AG09309 (cell line): ENCODE data around the gene MLLT10.

ENCODE experiments used
- DNase-seq: peaks from one replicate; pipeline ENCODE4 v3.0.0-alpha.2; 2010; ENCODE audit warnings: low read depth
- H3K4me3 ChIP-seq: 2 replicates; pipeline ENCODE4 v1.5.1; 2011; ENCODE audit warnings: mild to moderate bottlenecking, low read depth, low read length, moderate library complexity; ENCODE audit not compliant: control insufficient read depth
- TF ChIP-seq, protein P1 (sequence below): IDR thresholded peaks from 2 replicates; pipeline ENCODE4 v1.5.1; 2011; ENCODE audit warnings: mild to moderate bottlenecking, low read depth, low read length, inconsistent platforms; ENCODE audit not compliant: insufficient read depth, control insufficient read depth; ENCODE audit errors: missing control alignments

The MLLT10 gene

DNA sequence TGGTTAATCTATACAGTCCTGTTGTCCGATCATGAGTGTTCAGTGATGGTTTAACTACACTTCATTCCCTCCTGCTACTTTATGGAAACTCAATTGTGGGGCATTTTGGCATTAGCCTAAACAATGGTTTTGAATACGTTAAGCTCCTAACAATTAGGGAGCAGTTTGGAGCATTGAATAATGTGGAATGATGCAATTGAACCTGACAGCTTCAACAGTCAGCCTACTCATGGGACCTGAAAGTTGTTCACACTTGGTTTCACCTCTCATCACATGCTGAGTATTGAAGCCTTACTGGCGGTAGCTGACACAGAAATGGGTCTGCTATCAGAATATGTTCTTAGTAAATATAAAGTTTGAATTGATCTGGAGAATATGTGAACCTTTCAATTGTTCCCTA, 186.1 kb downstream of the MLLT10 start:
- no peak overlapping the region for H3K4me3 ChIP-seq
- TF ChIP-seq, protein P1, sequence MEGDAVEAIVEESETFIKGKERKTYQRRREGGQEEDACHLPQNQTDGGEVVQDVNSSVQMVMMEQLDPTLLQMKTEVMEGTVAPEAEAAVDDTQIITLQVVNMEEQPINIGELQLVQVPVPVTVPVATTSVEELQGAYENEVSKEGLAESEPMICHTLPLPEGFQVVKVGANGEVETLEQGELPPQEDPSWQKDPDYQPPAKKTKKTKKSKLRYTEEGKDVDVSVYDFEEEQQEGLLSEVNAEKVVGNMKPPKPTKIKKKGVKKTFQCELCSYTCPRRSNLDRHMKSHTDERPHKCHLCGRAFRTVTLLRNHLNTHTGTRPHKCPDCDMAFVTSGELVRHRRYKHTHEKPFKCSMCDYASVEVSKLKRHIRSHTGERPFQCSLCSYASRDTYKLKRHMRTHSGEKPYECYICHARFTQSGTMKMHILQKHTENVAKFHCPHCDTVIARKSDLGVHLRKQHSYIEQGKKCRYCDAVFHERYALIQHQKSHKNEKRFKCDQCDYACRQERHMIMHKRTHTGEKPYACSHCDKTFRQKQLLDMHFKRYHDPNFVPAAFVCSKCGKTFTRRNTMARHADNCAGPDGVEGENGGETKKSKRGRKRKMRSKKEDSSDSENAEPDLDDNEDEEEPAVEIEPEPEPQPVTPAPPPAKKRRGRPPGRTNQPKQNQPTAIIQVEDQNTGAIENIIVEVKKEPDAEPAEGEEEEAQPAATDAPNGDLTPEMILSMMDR, result no peak
- no peak for DNase-seq

- no peak overlapping the region for H3K4me3 ChIP-seq
- TF ChIP-seq, protein P1, result no peak
- no peak for DNase-seq
These were observed 187.1 kb downstream of the MLLT10 start for GRCh38 chr10:21721000-21721665.

DNA sequence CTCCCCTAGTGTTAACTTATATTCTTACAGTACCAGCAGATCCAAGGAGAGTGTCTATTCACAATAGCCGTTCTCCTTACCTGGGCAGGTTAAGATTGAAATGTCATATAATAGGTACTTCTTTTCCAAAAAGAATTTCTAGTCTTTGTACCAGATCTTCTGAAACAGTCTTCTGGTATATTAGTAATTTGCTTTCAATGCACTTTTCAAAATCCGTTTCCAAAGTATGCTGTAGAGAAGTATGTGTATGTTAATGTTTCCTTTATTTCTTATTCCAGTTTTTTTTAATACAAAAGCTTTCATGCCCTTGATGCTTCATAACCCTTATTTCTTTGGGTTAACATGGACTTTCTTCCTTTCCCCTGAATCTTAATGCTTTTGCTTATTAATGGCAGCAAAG, 188.2 kb downstream of the MLLT10 start:
- DNase-seq, result no peak
- TF ChIP-seq, protein P1, result no peak
- no peak overlapping the region for H3K4me3 ChIP-seq

DNA sequence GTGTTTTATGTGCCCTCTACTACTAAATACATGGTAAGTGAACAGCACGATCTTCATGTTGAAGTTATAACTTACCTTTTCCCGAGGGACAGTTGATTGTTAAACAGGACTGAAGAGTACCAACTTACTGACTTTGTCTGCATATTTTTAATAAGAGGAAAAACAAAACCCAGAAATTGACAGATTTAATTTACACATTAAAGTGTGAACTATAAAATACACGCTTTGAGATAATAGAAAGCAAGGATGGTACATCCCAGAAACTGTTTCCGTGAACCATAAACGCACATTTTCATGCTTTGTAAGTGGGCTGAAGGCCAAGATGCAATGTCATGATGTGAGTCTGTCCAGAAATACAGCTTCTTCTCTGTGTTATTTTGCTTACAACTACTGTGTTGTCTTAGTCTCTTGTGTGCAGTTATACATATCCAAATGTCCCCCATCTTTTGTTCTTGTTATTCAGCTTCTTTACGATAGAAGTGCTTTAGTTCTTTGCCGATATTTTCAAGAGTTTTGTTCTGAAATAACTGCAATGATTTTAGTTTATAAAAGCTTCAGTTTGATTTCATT, 190.1 kb downstream of the MLLT10 start:
- no peak overlapping the region for H3K4me3 ChIP-seq
- TF ChIP-seq, protein P1, result no peak
- no peak for DNase-seq

GRCh38 chr10:21724687-21725367, 190.8 kb downstream of the MLLT10 start:
- TF ChIP-seq, protein P1, result no peak
- no peak overlapping the region for H3K4me3 ChIP-seq
- DNase-seq, result peak; percentile 99

GRCh38 chr10:21726601-21727225, 192.7 kb downstream of the MLLT10 start:
- no peak for DNase-seq
- H3K4me3 ChIP-seq, result no peak overlapping the region
- TF ChIP-seq, protein P1, result no peak
